GM12872 (cell line): ENCODE data around the gene TCEAL1.

Experiments
- TF ChIP-seq, protein P1 (sequence below): IDR thresholded peaks from 3 replicates; pipeline ENCODE4 v1.5.1; 2011; ENCODE audit warnings: low read depth, mild to moderate bottlenecking, low read length, moderate library complexity; ENCODE audit not compliant: insufficient read depth

TCEAL1 gene

DNA sequence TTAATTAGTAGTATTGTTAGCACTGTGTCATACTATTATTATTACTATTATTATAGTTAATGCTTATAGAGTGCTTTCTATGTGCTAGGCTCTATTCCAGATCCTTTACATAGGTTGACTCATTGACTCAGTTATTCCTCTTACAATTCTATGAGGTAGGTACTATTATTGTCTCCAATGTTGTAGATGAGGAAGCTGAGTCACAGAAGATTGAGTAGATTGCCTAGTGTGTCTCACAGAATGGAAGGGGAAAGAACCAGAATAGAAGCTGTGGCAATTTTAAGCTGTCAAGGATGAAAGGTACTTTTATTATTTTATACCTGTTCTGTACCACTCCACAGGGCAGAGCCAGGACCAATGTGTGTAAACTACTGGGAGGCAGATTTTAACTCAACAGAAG lies 1.9 kb upstream of the TCEAL1 start:
- TF ChIP-seq, protein P1, sequence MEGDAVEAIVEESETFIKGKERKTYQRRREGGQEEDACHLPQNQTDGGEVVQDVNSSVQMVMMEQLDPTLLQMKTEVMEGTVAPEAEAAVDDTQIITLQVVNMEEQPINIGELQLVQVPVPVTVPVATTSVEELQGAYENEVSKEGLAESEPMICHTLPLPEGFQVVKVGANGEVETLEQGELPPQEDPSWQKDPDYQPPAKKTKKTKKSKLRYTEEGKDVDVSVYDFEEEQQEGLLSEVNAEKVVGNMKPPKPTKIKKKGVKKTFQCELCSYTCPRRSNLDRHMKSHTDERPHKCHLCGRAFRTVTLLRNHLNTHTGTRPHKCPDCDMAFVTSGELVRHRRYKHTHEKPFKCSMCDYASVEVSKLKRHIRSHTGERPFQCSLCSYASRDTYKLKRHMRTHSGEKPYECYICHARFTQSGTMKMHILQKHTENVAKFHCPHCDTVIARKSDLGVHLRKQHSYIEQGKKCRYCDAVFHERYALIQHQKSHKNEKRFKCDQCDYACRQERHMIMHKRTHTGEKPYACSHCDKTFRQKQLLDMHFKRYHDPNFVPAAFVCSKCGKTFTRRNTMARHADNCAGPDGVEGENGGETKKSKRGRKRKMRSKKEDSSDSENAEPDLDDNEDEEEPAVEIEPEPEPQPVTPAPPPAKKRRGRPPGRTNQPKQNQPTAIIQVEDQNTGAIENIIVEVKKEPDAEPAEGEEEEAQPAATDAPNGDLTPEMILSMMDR = no peak

DNA sequence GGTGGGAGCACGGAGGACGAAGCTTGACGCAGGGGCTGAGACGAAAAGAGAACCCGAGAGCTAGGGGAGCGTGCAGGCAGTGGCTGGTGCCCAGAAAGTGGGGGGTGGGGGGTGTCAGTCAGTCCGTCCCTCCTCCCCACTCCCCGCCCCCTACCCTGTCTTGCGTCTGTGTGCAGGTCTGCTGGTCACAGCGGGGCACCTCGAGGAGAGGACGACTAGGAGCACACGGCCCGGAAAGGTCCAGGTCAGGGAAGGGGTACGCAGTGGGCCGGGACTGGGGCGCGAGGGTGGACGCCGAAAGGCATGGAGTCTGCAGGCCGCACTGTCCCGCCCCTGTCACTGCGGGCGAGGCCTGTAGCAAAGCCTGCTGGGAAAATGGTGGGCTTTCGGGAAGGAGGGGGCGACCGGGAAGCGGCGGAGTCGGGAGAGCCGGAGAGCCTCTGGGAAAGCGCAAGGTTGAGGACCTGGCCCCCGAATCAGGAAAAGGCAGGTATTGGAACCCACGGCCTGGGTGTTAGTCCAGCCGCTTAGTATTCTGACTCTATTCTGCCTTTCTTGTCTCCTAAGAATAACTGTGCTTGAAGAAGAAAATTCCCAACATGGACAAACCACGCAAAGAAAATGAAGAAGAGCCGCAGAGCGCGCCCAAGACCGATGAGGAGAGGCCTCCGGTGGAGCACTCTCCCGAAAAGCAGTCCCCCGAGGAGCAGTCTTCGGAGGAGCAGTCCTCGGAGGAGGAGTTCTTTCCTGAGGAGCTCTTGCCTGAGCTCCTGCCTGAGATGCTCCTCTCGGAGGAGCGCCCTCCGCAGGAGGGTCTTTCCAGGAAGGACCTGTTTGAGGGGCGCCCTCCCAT lies 769 bp downstream of the TCEAL1 start:
- TF ChIP-seq, protein P1 = peak; percentile 20; the same call in 1 of the 3 replicates

DNA sequence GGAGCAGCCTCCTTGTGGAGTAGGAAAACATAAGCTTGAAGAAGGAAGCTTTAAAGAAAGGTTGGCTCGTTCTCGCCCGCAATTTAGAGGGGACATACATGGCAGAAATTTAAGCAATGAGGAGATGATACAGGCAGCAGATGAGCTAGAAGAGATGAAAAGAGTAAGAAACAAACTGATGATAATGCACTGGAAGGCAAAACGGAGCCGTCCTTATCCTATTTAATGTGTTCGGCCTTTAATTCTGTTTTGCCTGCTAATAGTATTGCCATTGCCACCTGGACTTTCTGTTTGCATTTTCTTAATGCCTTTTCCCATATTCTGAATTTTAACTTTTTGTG lies 1.4 kb downstream of the TCEAL1 start:
- TF ChIP-seq, protein P1 = no peak

DNA sequence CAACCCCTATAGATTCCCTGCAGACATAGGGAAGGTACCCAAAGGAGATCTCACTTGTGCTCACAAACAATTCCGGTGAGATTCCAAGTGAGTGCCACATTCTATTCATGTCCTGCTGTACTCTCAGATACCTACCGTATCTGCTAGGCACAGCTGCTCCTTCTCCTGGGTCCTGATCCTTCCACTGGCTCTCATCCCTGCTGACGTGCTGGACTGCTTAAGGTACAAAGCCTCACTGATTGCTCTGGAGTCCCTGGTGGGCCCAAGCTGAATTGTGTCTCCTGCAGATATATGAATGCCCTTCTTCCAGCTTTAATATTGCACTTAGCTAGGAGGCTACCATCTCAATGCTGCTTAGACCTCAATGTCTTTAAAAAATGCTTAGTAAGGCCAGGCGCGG lies 2.4 kb downstream of the TCEAL1 start:
- TF ChIP-seq, protein P1 = no peak

DNA sequence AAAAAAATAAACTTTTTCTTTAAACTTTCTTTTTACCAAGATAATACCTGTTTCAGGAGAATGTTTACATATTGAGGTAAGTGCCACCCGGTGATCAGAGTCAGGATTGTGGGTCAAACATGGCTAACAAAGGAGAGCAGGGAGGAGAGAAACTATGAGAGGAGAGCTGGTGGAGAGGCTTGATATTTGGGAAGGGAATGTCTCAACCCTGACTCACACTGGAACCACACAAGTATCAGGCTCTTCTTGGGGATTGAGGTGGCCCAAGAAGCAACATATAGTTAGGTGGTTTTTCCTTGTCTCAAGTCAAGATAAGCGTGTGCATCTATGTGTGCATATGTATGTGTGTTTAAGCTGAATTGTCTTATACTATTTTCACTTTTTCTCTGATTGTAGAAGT lies 6.7 kb downstream of the TCEAL1 start:
- TF ChIP-seq, protein P1 = no peak

DNA sequence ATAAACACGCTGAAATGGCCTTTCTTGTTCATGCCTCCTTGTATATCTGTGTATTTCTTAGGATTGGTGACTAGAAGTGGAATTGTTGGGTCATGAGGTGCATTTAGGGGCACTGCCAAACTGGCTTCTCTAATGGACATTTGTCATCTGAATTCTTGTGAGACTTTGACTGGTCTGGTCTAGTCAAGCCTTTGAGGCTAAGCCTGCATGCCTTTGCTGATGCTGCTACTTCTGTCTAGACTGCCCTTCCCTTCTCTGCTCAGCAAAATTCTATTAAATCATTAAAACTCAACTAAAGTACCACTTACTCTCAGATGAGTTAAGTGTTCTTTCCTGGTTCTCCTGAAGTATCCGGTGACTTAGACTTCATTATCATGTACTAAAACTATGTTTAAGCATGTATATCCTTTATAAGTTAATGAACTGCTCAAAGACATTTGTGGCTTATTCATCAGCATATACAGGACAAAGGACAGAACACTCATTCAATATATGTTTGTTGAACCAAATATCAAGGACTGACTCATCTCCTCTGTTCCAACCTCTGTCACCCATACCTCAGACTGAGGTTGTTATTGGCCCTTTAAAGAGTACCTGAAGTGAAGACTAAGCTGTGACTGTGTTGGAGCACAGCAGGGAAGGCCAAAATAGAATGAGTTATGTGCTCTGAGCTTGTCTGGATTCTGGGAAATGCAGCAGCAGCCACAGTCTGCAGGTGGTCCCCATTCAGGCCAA lies 9.0 kb downstream of the TCEAL1 start:
- TF ChIP-seq, protein P1 = no peak

DNA sequence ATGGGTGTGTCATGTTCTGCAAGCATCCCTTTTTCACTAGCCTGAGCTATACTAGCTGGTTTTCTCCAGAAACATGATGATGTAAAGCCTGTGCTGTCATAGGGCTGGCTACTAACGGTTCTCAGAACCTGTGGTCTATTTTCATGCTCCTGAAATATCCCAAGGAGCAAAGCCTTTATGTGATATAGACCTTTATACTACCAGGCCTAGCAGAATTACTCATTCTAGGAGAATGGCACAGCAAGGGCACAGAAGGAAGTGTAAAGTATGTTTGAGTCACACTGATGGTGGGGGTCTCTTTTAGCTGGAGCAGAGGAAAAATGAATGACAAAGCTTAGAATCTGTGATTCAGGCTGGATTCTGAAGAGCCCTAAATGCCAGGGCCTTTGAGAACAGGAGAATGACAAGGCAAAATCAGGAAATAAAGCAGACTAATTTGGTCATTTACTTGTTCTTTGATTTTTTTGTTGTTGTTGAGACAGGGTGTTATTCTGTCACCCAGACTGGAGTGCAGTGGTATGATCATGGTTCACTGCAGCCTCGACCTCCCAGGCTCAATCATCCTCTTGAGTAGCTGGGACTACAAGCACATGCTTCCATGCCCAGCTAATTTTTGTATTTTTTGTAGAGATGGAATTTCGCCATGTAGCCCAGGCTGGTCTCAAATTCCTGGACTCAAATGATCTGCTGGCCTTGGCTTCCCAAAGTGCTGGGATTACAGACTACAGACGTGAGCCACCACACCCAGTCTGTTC lies 11.8 kb downstream of the TCEAL1 start:
- TF ChIP-seq, protein P1 = no peak
